ENCODE data around the gene IST1.

GRCh38 chr16:71870818-71871217 is 24.5 kb upstream of the IST1 start:
- TF ChIP-seq ARID4B (CRISPR knock-in tag; IDR thresholded peaks at IDR 0.05) (no peak), ZNF24 (IDR thresholded peaks at IDR 0.05) (no peak), ZNF124 (CRISPR knock-in tag; IDR thresholded peaks at IDR 0.05) (no peak), JUN (IDR thresholded peaks at IDR 0.05; ENCODE audit: borderline replicate concordance, low read depth, low read length) (no peak), JUN (CRISPR knock-in tag; IDR thresholded peaks at IDR 0.05; ENCODE audit: borderline replicate concordance) (no peak), SMARCA4 (IDR thresholded peaks at IDR 0.05) (no peak), CTCF (IDR thresholded peaks at IDR 0.05 in 2 of 3, conservative IDR thresholded peaks at IDR 0.05 in 1 of 3; ENCODE audit: insufficient read depth in 2 of 3, low read depth in 1 of 3, low read length in 3 of 3) (no peak)

Data from K562 (cell line).